ENCODE measurements around the gene FUZ. TPM values are rescaled to one million over a fixed set of nuclear protein-coding genes. Genes with fewer than 3 reads are reported as not detected.
A peak's percentile ranks its signal among the peaks of the same experiment; 100 is the strongest.

The FUZ gene
- total and polyA plus RNA-seq, 12 donors, result 7.6 to 72.5 (median 45.7) TPM

- no peaks in the 10 kb centered on the region for H3K27me3 ChIP-seq
- WGBS, 4 donors, result 93 to 97% (median 97%) methylated on average over 6 to 18 of the region's 18 CpGs
- no peak overlapping the region for H3K4me3 ChIP-seq
- TF ChIP-seq POLR2A (IDR thresholded peaks at IDR 0.05), result no peak
- TF ChIP-seq CTCF (IDR thresholded peaks at IDR 0.05), result no peak
- H3K27ac ChIP-seq, result no peak overlapping the region
- H3K9me3 ChIP-seq (replicated peaks in 1 of 3), result no peaks in the 10 kb centered on the region
- H3K4me1 ChIP-seq (replicated peaks in 1 of 2), result peaks cover 7 to 11% of the 10 kb centered on the region in 2 donors
- no peak for DNase-seq
- peaks cover 0 to 34% of the 10 kb centered on the region in 2 donors for H3K36me3 ChIP-seq (replicated peaks in 1 of 2)
- intact Hi-C loops (cut with DNase I), result no loop called here
Measured at GRCh38 chr19:49782515-49782914, 30.6 kb downstream of the FUZ start.

GRCh38 chr19:49781394-49781793, 31.7 kb downstream of the FUZ start:
- no peak for DNase-seq
- H3K4me1 ChIP-seq (replicated peaks in 1 of 2), result peaks cover 0 to 4% of the 10 kb centered on the region in 2 donors
- 85 to 100% (median 89%) methylated on average over 5 to 7 of the region's 7 CpGs for WGBS, 4 donors
- no peaks in the 10 kb centered on the region for H3K9me3 ChIP-seq (replicated peaks in 1 of 3)
- H3K36me3 ChIP-seq (replicated peaks in 1 of 2), result peaks cover 0 to 33% of the 10 kb centered on the region in 2 donors
- no peaks in the 10 kb centered on the region for H3K27me3 ChIP-seq
- intact Hi-C loops (cut with DNase I), result no loop called here
- H3K4me3 ChIP-seq, result no peak overlapping the region
- peak overlapping the region in 2 of 5 donors; percentile 6 to 11 for H3K27ac ChIP-seq
- TF ChIP-seq POLR2A (IDR thresholded peaks at IDR 0.05) (no peak), CTCF (IDR thresholded peaks at IDR 0.05) (no peak)

DNA sequence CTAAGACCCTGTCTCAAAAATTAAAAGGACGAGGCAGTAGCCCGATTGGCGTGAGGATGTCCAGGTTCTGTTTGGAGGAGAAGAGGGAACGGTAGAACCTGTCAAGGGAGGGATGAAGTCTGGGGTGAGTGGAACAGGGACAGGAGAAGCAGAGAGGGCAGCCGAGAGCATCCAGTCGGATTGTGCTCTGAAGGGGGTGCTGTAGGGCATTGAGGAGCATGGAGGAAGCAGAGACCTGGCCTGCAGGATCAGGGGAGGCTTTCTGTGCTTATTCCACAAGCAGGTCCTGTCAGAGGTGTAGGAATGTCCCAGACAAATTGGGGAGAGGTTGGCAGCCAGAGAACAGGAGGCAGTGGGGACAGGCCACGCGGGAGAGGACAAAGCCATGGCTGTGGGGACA, 32.2 kb downstream of the FUZ start:
- H3K4me3 ChIP-seq, result no peak overlapping the region
- peaks cover 0 to 30% of the 10 kb centered on the region in 2 donors for H3K36me3 ChIP-seq (replicated peaks in 1 of 2)
- H3K27ac ChIP-seq, result peak overlapping the region in 1 of 5 donors; percentile 6
- H3K27me3 ChIP-seq, result no peaks in the 10 kb centered on the region
- H3K4me1 ChIP-seq (replicated peaks in 1 of 2), result no peaks in the 10 kb centered on the region
- TF ChIP-seq CTCF (IDR thresholded peaks at IDR 0.05), result no peak
- no peak for TF ChIP-seq POLR2A (IDR thresholded peaks at IDR 0.05)
- WGBS, 4 donors, result 85 to 91% (median 88%) methylated on average over 8 of the region's 8 CpGs
- intact Hi-C loops (cut with DNase I), result no loop called here
- no peaks in the 10 kb centered on the region for H3K9me3 ChIP-seq (replicated peaks in 1 of 3)
- no peak for DNase-seq

DNA sequence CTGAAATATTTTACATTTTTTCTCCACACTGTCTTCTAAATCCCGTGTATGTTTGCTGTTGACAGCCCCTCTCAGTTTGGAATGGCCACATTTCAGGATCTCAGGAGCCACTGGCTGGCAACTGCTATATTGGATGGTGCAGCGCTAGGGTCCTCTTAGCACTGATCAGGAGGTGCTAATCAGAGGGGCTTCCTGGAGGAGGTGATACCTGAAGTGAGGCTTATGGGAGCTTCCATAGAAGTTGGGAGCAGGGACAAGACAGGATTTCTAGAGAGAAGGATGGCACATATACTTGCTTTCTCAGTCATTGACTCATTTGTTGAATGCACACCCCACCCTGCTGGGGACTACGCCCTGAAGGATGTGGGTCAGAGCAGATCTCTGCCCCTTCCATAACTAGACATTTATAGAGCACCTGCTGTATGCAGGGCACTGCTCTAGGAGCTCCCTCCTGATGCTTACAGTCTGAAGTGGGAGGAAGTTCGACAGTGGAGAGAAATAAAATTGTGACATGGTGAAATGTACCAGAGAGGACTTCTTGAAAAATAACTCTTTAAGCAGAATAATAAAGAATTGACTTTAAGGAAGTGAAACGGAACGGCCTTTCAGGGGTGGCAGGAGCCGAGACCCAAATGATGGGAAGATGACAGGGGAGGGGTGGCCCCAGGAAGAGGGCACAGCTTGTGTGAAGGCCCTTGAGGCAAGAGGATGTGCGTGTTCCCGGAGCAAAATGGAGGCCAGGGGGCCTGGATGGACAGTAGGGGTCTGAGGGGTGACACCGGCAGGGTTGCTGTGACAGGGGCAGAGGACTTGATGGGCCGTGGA, 33.1 kb downstream of the FUZ start:
- H3K27me3 ChIP-seq, result no peaks in the 10 kb centered on the region
- peaks cover 0 to 21% of the 10 kb centered on the region in 2 donors for H3K36me3 ChIP-seq (replicated peaks in 1 of 2)
- H3K27ac ChIP-seq, result peak overlapping the region in 1 of 5 donors; percentile 44
- H3K4me1 ChIP-seq (replicated peaks in 1 of 2), result no peaks in the 10 kb centered on the region
- 83 to 86% (median 84%) methylated on average over 11 of the region's 11 CpGs for WGBS, 4 donors
- DNase-seq, result no peak
- no peaks in the 10 kb centered on the region for H3K9me3 ChIP-seq (replicated peaks in 1 of 3)
- no peak overlapping the region for H3K4me3 ChIP-seq
- intact Hi-C loops (cut with DNase I), result no loop called here
- TF ChIP-seq CTCF (IDR thresholded peaks at IDR 0.05), result no peak
- no peak for TF ChIP-seq POLR2A (IDR thresholded peaks at IDR 0.05)
